Thoracic aorta (tissue), 2 donors: ENCODE results near the gene TMEM129. TPM values are rescaled to one million over a fixed set of nuclear protein-coding genes. Genes with fewer than 3 reads are reported as not detected.

Experiments
- ATAC-seq: fragments of 150-250 bp; one replicate; pipeline ENCODE4 v1.8.0; 2017; ENCODE audit warnings: low read depth; ENCODE audit not compliant: insufficient number of reproducible peaks, low FRiP score
- DNase-seq: peaks from one replicate; pipeline ENCODE4 v3.0.0-alpha.2; 2020; ENCODE audit warnings: low spot score
- H3K27ac ChIP-seq, 2 donors: fragments of 200-600 bp; sonication (generic); 1 replicate in 1 of 2; 2 replicates in 1 of 2; pipeline ENCODE4 v1.5.1; 2016; ENCODE audit warnings: mild to moderate bottlenecking in 2 of 2, moderate library complexity in 2 of 2
- H3K27me3 ChIP-seq: fragments of 200-600 bp; sonication (generic); replicated peaks from 2 replicates; pipeline ENCODE4 v1.6.0; 2016; ENCODE audit warnings: mild to moderate bottlenecking; ENCODE audit not compliant: insufficient read depth
- H3K36me3 ChIP-seq: fragments of 200-600 bp; sonication (generic); one replicate; pipeline ENCODE4 v1.5.1; 2016
- H3K4me1 ChIP-seq, 2 donors: fragments of 200-600 bp; sonication (generic); 1 replicate in 1 of 2; 2 replicates in 1 of 2; pipeline versions ENCODE4 v1.5.1 to v1.6.0; 2016; ENCODE audit warnings: low read depth in 2 of 2, mild to moderate bottlenecking in 1 of 2; ENCODE audit not compliant: control insufficient read depth in 1 of 2
- H3K4me3 ChIP-seq: fragments of 200-600 bp; sonication (generic); 2 replicates; pipeline ENCODE4 v1.5.1; 2016; ENCODE audit warnings: mild to moderate bottlenecking
- H3K9me3 ChIP-seq: fragments of 200-600 bp; sonication (generic); 2 replicates; pipeline ENCODE4 v1.5.1; 2016
- CTCF ChIP-seq: fragments of 200-600 bp; sonication (generic); IDR thresholded peaks from one replicate; pipeline ENCODE4 v1.5.1; 2019; ENCODE audit warnings: antibody characterized with exemption
- total RNA-seq, 2 donors: library from RNA; depleted of rRNA; stranded (reverse); fragments of >200 nt; gene quantifications; one replicate each; pipeline versions ENCODE4 v1.1.0 to v1.2.3, GENCODE V29; 2016

The TMEM129 gene
- total RNA-seq, 2 donors from 2014 or later: 58.1 to 104 TPM

- H3K27ac ChIP-seq: no peak overlapping the region
- H3K27me3 ChIP-seq: no peaks in the 10 kb centered on the region
- no peak overlapping the region for H3K4me3 ChIP-seq
- ATAC-seq (no peak), DNase-seq (no peak)
- no peaks in the 10 kb centered on the region for H3K36me3 ChIP-seq
- no peak for TF ChIP-seq CTCF
- H3K9me3 ChIP-seq: no peaks in the 10 kb centered on the region
- H3K4me1 ChIP-seq: no peaks in the 10 kb centered on the region
These were observed 29.4 kb upstream of the TMEM129 start for GRCh38 chr4:1750381-1751154.

GRCh38 chr4:1749826-1750225, 28.7 kb upstream of the TMEM129 start:
- H3K4me3 ChIP-seq: no peak overlapping the region
- no peak for TF ChIP-seq CTCF
- H3K9me3 ChIP-seq: no peaks in the 10 kb centered on the region
- no peak for DNase-seq
- ATAC-seq: no peak
- H3K36me3 ChIP-seq: no peaks in the 10 kb centered on the region
- H3K4me1 ChIP-seq: no peaks in the 10 kb centered on the region
- H3K27me3 ChIP-seq: no peaks in the 10 kb centered on the region
- no peak overlapping the region for H3K27ac ChIP-seq

- TF ChIP-seq CTCF: no peak
These were observed 28.2 kb upstream of the TMEM129 start for GRCh38 chr4:1749370-1749769.

GRCh38 chr4:1748465-1748995, 27.4 kb upstream of the TMEM129 start:
- peak; percentile 49 for TF ChIP-seq CTCF
- H3K27ac ChIP-seq: no peak overlapping the region
- no peaks in the 10 kb centered on the region for H3K36me3 ChIP-seq
- H3K4me1 ChIP-seq: no peaks in the 10 kb centered on the region
- H3K9me3 ChIP-seq: no peaks in the 10 kb centered on the region
- no peak for ATAC-seq
- H3K4me3 ChIP-seq: no peak overlapping the region
- no peaks in the 10 kb centered on the region for H3K27me3 ChIP-seq
- no peak for DNase-seq

More at GRCh38 chr4:1749370-1749769, 28.2 kb upstream of the TMEM129 start:
- H3K9me3 ChIP-seq: no peaks in the 10 kb centered on the region
- no peaks in the 10 kb centered on the region for H3K36me3 ChIP-seq
- DNase-seq (no peak), ATAC-seq (no peak)
- H3K27me3 ChIP-seq: no peaks in the 10 kb centered on the region
- H3K27ac ChIP-seq: no peak overlapping the region
- no peak overlapping the region for H3K4me3 ChIP-seq
- no peaks in the 10 kb centered on the region for H3K4me1 ChIP-seq

GRCh38 chr4:1747603-1747967, 26.5 kb upstream of the TMEM129 start:
- no peak for TF ChIP-seq CTCF
- H3K36me3 ChIP-seq: no peaks in the 10 kb centered on the region
- ATAC-seq: no peak
- no peaks in the 10 kb centered on the region for H3K9me3 ChIP-seq
- no peaks in the 10 kb centered on the region for H3K4me1 ChIP-seq
- no peak overlapping the region for H3K27ac ChIP-seq
- H3K27me3 ChIP-seq: no peaks in the 10 kb centered on the region
- DNase-seq: no peak
- no peak overlapping the region for H3K4me3 ChIP-seq
